Posterior cingulate gyrus (tissue), 11 donors: ENCODE results near the gene LDHD.
A peak's percentile ranks its signal among the peaks of the same experiment; 100 is the strongest.
"Not testable (repeated sequence)": the region's sequence is repeated elsewhere in the genome, so short reads cannot be mapped to it uniquely, and the experiment has no call there.

ENCODE experiments used
- DNase-seq, 10 donors: peaks; one replicate each; pipeline versions ENCODE4 v3.0.0 to v3.0.0-alpha.2; 2020 to 2021; ENCODE audit warnings: mixed read lengths in 3 of 10
- intact Hi-C: fragments of 100-400 bp; cut with DNase I; formaldehyde crosslinking; loops from one replicate; pipeline ENCODE4 v1.15.1; 2023

Gene LDHD

DNA sequence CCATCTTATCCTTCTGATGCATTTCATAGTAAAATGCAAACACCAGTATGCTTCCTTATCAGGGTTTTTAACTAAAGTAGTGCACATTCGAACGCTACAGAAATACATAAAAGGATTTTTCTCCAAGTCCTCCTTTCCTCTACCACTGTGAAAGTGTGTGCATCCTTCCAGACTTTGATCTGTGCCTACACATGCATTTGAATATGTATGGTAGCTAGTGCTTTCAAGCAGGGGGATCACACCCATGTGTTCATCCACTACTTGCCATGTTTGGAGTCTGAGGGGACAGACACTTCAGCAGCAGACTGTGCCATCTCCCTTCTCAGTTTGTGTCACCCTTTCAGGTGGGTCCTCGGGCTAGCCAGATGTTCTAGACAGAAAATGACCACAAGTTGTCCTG lies 14.9 kb downstream of the LDHD start:
- DNase-seq: peak in 1 of 10 donors; percentile 55
- intact Hi-C loops: no loop called here

DNA sequence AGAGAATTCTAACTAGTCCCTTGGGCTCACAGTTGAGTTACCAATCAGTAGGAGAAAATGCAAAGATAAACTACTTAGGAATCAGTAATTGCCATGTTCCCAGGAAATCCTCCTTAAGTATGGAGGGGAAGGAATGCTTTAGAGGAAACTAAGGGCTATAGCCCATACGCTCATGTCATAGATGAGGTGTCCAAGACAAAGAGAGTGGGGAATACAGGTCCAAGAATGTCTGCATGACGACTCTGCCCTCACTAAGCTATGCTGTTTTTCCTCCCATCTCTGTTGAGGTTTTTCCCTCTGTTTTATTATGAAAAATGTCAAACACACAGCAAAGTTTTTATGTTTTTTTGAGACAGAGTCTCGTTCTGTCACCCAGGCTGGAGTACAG lies 16.0 kb downstream of the LDHD start:
- intact Hi-C loops: no loop called here
- DNase-seq: peak in 1 of 10 donors; percentile 1

DNA sequence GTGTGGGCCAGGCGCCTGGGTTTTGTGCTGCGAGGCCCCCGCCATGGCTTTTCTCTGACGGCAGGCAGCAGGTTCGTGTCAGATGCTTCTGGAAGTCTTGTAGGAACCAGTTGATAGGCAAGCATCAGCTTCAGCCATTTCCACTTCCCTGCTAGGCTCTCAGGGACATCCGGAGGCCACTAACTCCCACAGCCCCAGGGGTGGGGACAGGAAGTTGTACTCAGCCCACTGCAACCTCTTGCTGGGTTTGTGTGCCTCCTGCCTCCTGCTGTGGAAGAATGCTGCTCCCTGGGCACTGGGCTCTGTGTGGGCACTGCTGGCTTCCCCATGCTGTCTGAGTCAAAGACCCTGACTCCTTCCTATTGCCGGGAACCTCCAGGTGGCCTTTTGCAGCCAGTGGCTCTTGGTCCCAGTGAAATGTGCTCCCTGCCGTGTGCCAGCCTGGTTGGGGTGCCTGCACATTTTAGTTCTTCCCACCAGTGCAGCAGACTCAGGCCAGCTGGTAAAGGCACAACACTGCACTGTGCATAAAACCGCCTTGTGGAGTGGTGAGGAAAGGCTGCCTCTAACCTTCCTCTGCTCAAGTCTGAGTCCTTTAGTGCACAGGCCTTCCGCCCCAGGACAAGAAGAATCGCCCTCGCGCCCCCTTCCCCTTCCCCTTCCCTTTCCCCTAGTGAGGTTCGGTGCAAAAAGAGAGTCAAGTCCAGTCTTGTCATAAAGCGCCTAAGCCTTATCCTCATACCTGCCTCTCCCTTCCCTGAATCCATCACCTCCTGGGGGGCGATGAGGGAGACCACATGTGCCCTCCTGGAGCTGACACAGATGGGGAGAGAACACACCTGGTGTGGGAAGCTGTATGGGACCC lies 16.6 kb downstream of the LDHD start:
- DNase-seq: peak in 1 of 10 donors; percentile 79
- intact Hi-C loops: no loop called here

DNA sequence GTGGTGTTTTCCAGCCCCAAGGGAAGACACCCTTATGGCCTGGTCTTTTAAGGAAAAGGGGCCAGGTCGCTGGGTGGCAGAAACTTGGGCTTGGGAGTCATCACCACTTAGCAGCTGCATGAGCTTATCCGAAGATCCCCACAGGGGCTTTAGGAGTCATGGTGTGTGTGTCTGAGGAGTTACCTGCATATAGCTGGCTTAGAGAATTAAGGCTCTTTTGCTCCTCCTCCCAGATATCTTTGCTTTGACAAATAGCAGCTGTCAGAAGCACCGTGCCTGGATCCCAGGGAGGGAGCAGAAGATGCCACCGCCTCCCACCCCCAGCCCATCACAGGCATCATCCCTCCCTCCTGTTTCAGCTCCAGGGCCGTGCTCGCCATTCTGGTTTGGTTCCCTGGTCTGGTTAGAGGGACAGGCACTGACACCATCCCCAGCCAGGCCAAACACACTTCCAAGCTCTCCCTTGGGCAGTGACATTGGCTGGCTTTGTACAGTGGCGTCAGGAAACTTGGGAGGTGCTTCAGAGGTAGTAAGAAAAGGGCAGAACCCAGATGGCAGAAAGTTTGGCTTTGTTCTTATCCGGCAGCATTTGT lies 17.4 kb downstream of the LDHD start:
- intact Hi-C loops: no loop called here
- DNase-seq: peak in 1 of 10 donors; percentile 44

DNA sequence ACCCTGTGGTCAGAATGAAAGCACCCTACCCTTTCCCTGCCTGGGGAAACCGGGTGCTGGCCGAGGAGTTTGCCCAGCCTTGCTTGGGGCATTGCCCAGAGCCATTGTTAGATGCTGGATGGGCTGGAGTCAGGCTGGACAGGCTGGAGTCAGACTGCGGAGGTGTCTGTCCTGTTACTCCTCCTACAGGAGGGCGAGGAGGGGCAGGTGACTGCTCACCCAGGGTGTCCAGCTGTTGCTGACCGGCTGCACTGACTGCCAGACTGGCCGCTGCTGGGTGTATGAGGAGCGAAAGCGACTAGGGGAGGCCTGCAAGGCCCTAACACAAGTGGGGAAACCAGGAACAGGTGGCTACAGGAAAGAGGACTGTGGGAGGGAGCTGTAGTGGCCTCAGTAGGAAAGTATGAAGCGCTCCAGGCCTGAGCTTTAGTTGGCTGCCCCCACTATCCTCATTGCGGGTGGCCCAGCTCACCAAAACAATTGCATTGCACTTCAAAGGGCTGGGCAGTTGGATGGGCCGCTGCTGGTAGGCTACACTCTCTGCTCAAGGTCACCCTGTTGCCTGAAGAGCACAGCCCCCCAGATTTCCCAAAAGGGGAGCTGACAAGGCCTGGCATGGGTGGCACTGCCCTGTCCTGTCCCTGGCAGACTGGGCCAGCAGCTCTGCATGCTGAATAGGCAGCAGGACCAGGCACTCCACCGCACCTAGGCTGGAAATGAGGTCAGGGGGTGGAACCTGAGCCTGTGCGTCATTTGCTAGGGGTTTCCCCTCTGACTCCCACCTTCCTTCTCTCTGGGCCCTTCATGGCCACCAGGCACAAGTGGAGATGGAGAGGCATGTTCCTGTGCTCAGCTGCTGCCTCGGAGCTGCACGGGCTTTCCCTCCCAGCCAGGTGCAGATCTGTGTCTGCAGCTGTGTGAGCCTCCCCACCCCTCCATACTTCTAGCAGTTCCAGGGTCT lies 18.4 kb downstream of the LDHD start:
- intact Hi-C loops: no loop called here
- peak in 2 of 10 donors; percentile 77 to 85 for DNase-seq

DNA sequence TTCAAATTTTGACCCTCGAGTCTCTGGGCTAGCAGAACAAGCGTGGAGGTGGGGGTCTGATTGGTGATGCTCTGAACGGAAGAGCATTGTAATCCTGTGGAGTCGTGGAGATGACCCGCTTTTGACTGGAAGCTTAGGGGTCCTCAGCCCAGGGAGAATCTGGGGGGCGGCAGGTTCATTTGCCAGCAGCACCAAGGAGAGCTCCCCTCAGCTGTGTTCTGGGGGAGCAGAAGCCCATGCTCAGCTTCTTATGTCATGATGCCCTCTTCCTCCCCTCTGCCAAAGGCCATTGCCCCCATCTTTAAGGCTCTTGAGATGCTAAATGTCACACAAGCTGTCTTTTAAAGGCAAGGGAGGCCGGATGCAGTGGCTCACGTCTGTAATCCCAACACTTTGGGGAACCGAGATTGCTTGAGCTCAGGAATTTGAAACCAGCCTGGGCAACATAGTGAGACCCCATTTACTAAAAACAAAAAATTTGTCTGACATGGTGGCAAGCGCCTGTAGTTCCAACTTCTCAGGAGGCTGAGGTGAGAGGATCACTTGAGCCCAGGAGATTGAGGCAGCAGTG lies 19.3 kb downstream of the LDHD start:
- peak in 1 of 10 donors; percentile 22 for DNase-seq
- intact Hi-C loops: no loop called here

DNA sequence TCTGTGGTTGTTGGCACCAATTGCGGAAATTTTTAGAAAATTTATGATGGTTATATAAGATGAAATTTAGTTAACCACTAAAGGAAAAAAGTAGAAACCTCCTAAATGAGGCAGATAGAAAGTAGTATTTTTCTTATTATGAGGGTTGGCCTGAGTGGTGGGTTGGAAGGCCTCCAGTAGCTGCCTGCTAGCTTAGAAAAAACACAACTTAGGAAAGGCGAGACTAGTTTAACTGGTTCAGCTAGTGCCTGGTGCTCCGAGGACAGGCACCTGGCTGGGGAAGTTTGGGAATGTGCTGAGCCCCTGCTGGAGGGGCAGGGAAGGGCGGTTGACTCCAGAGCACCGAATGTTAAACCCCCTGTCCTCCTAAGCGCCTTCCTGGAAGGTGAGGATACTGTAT lies 19.9 kb downstream of the LDHD start:
- intact Hi-C loops: no loop called here
- DNase-seq: peak in 1 of 10 donors; percentile 59

DNA sequence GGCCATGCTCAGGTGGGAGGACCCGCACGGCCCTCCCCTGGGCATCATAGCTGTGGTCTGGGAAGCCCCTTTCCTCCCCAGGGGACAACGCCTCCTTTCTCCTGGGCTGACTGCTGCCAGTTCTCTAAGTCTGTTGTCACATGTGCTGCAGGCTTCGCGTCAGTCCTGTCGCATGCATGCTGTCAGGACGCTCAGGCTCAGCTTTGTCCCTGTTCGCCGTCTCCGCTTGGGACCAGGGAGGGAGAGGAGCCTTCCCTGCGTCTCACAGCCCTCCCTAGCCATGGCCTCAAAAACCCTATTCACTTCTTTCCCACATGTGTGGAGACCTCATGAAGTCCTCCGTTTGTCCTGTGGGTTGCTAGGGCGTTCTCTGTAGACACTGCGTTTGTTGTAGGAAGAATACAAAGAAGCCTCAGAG lies 21.4 kb downstream of the LDHD start:
- DNase-seq: peak in 2 of 10 donors; percentile 58 to 86
- intact Hi-C loops: no loop called here

DNA sequence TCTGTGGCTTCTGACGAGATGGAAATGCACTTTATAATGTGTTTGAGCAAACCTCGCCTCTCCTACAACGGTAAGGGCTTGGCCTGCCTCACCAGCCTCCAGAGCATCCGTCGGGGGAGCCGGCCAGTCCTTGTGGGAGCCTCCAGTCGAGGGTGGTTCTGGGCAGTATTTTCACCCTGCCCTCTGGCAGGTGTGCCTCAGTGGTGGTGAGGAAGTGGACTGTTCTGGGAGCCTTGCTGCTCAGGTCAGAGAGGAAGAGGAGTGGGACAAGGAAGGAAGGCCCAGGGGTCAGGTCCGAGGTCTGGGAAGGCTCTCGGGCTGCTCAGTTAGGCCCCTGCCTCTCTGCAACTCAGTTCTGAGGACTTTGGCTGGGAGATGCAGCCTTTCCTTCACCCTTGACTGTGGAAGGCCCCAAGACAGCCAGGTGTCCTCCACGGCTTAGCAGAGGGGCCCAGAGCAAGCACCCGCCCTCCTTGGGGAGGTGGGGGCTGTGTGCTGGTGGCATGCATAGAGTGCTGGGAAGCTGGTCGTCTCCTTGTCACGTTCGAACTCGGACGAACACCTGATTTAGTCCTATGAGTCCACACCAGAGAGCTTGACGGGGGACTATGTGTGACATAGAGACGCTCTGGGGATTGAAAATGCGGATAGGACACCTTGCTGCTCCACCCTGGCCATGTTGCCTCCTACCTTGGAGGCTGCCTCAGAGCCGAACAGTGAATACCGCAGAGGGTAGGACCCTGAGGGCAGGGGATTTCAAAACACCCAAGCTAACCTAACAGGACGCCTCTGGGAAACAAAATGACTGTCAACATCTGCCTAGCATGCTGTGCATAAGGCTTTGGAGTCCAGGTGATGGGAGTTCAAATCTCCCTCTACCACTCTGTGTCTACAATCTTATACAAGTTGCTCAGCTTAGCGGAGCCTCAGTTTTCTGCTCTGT lies 22.7 kb downstream of the LDHD start:
- intact Hi-C loops: no loop called here
- DNase-seq: peak in 1 of 10 donors; percentile 51

DNA sequence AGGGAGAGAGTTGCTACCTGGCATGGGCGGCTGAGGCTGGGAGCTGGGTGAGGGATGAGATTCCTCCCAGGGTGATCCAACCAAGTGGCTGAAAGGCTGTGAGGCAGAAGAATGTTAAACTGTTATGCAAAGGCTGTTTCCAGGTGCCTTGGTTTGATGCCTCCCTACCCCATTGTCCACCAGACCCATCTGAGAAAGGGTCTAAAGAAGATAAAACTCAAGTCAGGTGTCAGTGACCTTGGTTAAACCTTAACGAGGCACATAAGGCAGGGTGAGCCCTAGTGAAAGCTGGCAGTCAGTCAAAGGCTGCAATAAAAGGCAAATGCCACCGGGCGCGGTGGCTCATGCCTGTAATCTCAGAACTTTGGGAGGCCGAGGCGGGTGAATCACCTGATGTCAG lies 23.8 kb downstream of the LDHD start:
- DNase-seq: peak in 1 of 10 donors; percentile 4
- intact Hi-C loops: no loop called here

DNA sequence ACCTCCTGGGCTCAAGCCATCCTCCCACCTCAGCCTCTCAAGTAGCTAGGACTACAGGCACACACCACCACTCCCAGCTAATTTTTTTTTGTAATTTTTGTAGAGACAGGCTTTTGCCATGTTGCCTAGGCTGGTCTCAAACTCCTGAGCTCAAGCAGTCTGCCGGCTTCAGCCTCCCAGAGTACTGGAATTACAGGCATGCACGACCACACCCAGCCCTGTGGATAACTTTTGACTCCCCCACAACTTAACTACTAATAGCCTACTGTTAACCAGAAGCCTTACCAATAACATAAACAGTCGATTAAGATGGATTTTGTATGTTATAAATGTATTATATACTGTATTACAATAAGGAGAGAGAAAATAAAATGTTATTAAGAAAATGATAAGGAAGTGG lies 25.0 kb downstream of the LDHD start:
- intact Hi-C loops: not testable (repeated sequence)
- DNase-seq: peak in 1 of 10 donors; percentile 22

DNA sequence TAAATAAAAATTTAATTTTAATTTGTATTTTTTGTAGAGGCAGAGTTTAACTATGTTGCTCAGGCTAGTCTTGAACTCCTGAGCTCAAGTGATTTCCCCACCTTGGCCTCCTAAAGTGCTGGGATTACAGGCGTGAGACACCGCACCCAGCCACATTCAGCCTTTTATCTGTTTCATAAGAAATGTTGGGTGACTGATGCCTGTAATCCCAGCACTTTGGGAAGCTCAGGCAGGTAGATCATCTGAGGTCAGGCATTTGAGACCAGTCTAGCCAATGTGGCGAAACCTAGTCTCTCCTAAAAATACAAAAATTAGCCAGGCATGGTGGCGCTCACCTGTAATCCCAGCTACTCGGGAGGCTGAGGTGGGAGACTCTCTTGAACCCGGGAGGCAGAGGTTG lies 25.7 kb downstream of the LDHD start:
- peak in 1 of 10 donors; percentile 20 for DNase-seq
- intact Hi-C loops: not testable (repeated sequence)

DNA sequence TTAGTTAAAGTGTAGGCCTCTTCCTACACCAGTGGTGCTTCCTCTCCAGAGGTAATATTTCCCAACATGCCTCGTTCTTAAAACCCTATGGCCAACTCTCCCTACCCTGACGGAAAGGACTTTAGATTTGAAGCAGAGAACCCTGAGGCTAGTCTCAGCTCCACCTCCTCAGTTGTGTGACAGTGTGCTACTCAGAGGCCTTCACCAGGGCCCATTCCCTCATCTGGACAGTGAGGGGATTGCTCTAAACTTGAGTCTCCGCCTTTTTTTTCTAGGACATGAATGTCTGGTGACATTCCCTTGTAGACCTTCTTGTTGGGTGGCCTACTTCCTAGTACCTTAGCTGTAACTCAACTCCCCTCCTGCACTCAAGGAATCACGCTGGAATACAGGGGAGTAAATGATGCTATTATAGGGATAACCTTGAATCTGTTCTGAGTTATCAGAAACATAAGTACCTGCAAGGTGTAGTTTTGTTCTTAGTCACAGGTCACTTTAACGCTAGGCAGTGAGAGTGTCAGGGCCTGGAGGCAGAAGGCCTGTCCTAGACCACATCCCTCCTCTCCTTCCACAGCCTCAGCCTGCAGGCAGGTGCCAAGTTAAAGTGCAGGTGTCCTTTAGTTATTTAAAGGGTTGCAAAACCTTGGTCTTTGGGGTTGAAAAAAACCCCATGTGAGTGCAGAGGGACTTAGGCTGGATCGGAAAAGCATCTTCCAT lies 26.9 kb downstream of the LDHD start:
- intact Hi-C loops: no loop called here
- peak in 1 of 10 donors; percentile 9 for DNase-seq

DNA sequence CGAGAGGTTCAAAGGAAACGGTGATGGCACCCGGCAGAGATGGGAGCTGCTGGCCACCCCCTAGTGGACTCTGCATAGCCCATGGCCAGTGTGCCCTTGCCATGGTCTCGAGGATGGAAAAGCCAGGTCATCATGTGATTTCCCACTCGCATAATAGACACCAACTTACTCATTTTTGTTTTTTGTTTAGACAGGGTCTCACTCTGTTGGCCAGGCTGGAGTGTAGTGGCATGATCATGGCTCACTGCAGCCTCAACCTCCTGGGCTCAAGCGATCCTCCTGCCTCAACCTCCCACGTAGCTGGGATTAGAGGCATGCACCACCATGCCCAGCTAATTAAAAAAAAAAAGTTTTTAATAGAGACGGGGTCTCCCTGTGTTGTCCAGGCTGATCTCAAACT lies 27.6 kb downstream of the LDHD start:
- DNase-seq: peak in 1 of 10 donors; percentile 31
- intact Hi-C loops: no loop called here

DNA sequence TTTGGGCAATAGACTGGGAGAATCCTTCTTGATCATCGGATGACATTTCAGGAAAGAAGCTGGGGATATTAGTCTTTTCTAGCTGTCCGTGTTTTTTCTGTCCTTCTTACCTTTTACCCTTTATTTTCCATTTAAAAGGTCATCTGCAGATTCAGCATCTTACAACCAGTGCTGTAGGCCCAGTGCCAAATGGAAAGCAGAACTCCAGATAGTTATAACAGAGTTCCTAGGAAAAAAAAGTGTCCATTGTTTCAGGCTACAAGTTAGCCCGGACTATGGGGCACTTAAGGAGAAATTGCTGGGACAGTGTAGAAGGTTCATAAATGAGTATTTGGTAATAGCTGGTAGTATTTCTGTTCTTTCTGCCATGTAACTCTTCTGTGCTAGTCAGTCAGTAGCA lies 28.4 kb downstream of the LDHD start:
- DNase-seq: no peak
- intact Hi-C loops: no loop called here

DNA sequence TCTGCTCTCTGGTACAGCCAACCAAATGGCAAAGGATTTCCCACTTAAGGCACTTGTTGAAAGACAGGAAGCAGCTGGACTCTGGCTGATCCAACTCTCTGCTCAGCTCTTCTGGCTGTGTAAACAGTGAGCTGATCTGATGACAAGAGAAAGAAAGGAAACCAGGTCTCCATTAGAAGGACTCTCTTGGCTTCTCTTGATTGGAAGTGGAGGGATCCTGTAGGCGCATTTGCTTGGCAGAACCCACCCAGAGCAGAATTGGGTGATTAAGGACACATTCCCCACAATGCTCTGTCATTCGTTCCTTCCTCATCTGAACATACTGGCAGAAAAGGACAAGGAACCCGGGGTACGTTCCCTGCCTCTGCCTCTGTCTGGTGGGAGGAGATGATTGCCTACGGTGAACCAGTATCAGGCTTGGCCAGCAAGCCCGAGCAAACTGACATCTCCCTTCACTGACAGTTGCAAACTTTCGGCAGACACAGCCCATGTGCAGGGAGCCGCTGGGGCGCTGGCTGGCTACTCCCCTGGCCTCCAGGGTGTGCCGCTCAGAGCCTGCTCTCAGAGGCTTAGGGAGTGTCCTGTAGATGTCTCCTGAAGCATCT lies 29.1 kb downstream of the LDHD start:
- peak in 2 of 10 donors; percentile 79 to 82 for DNase-seq
- intact Hi-C loops: no loop called here

DNA sequence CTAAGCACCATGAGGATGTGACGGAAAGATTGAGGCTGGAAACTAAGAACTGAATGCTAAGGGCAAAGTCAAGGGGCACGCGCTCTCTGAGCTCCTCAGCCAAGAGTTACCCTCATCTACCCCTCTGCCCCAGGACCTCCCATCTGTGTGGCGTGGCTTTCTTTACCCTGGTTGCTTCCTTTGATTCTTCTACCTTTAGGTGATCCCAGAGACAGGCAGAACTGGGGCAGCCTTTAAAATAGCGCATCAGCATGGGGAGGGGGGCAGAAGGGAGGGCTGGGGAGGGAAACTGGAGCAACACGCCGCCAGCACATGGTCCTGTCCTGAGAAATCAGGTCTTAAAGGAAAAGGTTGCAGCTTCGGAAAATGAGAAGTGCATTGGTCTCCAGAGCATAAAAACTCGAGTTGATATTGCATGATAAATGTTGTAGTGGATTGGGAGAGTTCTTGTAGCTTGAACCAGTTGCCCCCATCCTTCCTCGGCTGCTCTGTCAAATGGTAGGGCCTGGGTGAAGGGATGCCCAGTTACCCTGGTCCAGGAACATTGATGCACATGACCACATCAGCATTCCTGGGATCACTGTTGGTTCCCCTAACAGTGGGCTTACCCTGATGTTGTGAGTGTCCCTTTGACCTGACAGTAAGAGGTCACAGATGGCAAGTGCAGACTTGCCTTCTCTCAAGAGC lies 29.7 kb downstream of the LDHD start:
- DNase-seq: peak in 1 of 10 donors; percentile 2
- intact Hi-C loops: no loop called here

DNA sequence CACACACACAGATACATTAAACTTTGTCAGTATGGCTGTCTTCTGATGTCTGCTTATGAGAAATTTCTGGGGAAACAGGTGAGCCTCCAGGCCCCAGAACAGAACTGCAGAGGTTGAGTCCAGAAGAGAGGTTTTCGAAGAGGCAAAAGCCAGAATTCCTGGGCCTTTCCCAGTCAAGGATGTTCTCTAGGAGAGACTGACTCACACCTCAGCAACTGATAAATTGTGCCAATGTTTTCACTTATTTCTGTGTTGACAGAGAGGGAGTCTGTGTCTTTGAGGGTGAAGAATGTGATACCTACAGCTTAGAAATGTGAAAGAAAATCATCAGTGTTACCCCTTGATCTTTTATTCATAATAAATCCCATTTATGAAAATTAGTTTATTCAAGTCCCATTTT lies 30.3 kb downstream of the LDHD start:
- intact Hi-C loops: no loop called here
- no peak for DNase-seq
